SKM-1 treated with dmso at 0.1 percent for 144 hours (cell line): ENCODE data around the gene GPR15LG.
A peak's percentile ranks its signal among the peaks of the same experiment; 100 is the strongest.

Experiments
- DNase-seq: peaks from one replicate; lab custom pipeline; 2025; ENCODE audit not compliant: unreplicated experiment; lab: John Stamatoyannopoulos, UW

The GPR15LG gene

DNA sequence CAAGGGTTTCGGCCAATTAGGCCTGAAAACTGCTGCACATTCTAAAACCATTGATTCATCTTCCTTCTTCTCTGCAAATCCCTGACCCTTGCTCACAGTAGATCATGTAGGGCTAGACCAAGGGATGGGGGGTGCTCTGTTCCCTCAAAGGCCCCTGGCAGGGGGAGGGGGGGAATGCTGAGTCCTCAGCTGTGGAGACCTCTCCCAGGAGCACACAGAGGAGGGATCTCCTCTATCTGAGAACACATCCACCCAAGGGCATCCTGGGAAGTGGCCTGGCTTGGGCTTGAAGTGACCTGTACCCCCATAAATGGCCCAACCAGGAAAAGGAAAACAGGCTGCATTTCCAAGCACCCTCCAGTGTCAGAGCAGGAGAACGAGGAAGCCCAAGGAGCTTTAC, 19.7 kb downstream of the GPR15LG start:
- DNase-seq, result no peak

DNA sequence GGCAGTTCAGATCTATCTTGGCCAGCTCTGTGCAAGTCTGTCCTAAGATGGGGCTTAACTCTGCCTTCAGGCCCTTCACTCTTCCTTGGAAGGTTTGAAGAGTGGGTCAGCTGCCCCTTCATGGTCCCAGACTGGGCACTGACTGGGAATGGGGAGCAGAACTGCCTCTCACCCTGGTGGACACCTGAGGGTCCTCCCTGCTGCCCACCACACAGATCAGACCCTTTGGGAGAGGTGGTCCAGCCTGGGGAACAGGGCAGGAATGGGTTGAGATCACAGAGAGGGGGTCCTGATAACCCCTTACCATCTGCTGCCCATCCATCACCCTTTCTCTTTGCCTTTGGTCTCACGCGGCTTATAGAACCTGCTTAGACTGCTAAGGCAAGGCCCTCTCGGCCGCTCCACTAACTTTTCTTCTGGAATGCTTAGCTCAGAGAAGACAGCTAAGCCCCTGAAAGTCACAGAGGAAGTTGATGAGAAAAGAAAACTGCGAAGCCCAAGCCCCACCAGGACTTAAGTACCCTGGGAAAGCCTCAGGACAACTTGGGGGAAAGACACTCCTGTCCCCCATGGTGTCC, 20.3 kb downstream of the GPR15LG start:
- DNase-seq, result no peak

DNA sequence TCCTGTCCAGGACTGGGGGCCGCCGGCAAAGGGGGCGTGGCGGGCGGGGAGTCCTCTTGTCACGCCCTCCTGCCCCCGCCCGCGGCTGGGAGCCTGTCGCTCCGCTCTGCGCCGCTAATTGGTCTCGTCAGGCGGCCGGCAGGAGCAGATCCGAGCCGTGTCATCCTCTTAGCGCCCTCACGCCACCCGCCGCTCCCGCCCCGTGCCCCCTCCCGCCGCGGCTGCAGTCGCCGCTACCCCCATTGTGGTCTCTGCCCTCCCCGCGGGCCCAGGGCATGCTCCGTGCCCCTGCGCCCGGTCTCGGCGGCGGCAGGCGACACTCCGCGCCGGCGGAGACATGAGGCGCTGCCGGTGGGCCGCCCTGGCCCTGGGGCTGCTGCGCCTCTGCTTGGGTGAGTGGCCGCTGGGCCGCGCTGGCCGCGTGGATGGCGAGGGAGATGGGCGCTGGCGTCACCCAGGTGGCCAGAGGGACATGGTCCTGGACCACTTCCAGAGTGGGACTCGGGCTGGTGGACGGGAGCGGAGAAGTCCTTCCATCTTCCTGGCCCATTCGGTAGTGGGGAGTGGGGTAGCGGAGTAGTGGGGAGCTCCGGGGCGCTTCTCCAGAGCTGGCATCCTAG, 20.9 kb downstream of the GPR15LG start, which contains the start of gene CDHR1:
Gene CDHR1, plus strand, starts transcription at position 114 of the 620 bp plus-strand sequence. Its CDS starts 224 bp downstream, at position 338.
- DNase-seq, result no peak

DNA sequence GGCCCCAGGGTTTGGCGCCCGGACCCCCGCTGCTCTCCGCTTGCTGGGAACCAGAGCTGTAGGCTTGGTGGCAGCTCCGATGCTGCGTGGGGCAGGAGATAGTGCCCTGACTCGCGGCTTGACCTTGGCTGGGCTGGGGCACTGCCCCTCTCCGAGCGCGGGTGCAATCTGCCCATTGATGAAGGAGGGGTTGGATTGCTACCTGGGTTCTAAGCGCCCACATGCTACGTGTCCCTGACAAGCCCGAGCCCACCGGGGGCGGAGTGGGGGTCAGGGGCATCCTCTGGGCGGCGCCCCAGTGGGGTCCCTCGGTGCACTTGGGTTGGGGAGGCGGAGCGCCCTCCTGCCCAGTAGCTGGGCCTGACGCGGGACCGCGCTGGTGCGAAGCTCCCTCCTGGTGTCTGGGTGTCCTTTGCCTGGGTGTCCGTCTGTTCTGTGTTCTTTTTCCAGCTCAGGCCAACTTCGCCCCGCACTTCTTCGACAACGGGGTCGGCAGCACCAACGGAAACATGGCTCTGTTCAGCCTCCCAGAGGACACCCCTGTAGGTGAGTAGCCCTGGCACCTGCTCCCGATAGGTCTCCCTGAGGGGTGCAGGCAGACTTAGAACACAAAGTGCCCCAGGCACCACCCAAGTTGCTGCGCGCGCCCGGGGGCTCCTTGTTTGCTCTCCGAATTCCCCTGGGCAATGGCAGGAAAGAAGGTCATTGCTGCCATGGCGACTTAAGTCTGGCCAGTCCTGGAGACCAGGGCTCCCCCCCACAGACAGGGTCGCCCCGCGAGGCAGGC, 21.6 kb downstream of the GPR15LG start:
- DNase-seq, result no peak

DNA sequence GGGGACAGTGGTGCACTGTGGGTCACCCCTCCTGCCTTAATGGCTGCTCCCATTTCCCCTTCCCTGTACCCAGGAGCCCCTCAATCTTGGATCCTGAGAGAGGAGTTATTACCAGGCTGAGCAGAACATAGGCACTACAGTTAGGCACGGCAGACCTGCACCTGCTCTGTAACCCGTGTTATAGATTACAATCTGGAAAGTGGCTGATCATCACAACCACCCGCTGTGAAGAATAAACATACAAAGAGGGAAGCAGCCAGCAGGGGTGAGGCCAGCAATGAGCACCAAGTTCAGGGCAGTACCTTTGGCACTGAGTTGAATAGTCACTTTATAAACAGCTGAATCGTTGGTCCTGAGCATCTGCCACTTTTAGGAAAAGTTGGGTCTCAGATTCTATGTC, 22.5 kb downstream of the GPR15LG start:
- no peak for DNase-seq

DNA sequence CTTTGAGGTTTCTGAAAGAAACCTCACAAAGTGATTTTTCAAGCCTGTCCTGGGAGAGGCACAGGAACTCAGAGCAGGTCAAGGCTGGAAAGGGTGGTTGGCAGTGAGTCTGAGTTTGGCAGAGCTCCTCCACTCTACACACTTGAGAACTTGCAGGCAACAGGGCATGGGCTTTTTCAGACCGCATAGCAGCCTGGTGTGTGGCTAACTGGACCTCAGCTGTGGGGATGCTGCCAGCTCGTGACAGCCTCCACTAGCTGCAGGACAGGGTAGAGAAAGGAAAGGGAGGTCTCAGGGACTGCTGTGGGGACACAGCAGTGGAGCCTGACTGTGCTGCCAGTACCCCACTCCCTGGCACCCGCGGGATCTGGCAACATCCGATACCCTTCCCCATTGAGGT, 23.3 kb downstream of the GPR15LG start:
- DNase-seq, result no peak

DNA sequence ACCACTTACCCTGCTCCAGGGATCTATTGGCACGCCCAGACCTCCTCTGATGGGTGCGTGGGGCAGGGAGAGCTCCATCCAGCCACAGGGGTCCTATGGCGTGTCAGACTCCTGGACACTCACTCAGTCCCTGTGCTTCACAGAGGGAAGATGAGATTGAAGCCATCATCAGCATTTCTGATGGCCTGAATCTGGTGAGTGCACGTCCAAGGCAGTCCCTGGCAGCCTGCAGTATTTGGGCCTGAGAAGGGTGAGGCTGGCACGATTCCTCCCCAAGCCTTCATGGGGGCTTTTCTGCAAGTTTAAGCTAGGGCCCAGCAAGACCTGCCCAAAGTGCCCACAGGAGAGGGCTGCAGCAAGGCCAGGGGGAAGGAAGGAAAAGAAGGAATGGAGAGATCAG, 24.0 kb downstream of the GPR15LG start:
- no peak for DNase-seq

DNA sequence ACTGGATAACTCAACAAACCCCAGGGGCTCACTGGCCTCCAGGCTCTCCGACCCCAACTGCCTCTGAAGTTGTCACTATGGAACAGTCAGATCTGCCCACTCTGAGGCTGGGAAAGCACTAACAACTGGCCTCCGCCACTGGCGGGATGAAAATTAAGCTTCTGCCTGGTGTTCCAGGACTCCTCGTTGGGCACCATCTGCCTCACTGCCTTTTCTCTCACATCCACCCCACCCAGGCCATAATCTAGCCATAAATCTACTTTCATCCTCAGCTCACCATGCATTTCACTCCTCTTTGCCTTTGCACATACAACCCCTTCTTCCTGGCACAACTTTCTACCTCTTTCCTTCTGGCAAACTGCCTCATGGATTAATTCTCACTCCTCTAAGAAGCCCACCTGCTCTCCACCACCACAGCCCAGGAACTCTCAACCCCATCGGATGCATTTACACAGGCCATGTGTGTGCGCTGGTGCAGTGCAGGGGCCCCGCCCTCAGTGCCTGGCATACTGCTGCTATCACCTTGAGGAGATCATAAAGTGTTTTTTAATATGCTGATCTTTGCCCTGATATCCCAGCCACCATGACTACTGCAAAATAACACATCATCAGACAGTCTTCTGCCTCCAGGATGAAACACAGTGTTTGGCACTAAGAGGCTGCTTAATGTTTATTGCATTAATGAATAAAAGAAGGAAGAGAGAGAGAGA, 24.8 kb downstream of the GPR15LG start:
- DNase-seq, result no peak

DNA sequence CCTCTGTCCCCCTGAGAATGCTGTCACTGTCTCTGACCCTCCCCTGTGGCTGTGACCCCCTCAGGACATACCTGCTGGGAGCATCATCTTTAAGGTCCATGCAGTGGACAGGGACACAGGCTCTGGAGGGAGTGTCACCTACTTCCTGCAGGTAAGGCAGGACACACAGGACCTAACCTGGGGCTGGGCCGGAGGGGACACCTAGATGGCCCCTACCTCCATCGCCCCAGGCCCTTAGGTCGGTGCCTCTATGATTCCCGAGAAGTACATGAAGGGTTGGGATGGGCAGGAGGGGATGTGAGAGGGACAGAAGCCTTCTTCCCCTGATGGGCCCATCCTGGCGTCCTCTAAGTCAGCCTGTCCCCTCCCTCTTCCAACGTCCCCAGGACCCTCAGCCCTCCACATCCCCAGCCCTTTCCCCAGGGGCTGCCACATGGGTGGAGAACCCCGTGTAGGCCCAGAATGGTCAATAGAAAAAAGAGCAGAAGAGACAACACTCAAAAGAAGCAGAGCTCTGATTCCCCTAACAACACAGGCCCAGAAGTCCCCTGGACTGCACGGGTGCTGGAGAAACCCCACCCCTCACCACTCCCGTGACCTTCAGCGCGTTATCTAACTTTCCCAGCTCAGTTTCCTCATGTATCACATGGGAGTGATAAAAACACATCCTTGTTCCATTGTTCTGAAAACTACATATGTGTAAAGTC, 27.1 kb downstream of the GPR15LG start:
- no peak for DNase-seq

DNA sequence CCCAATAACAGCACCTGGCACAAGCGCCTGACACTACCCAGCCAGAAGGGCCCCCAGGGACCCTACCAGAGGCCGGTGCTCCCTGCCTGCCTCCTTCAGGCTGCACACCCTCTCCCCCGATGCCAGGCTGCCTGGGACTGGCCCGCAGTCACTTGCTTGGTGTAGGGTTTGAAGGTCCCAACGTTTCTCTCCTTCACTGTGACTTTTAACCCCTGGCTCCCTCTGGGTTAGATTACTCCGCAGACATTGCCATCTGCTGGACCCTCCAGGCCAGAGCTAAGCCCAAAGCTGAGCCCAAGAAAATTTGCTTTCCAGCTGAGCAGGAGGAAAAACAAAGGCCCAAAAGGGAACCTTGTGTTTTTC, 27.6 kb downstream of the GPR15LG start:
- DNase-seq, result no peak

DNA sequence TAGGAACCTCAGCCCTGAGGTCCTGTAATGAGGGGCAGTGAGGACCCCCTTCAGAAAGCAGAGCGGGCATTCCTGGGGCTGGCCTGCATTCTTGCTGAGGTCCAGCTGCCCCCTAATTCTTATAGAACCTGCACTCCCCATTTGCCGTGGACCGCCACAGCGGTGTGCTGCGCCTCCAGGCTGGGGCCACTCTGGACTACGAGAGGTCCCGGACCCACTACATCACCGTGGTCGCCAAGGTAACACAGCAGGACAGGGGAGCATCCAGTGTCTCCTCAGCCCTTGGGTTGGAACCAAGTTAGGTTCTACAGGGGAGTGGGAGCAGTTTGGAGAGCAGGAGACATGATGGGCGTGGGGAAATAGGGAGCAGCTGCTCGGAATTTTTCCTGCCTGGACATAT, 28.1 kb downstream of the GPR15LG start:
- no peak for DNase-seq

DNA sequence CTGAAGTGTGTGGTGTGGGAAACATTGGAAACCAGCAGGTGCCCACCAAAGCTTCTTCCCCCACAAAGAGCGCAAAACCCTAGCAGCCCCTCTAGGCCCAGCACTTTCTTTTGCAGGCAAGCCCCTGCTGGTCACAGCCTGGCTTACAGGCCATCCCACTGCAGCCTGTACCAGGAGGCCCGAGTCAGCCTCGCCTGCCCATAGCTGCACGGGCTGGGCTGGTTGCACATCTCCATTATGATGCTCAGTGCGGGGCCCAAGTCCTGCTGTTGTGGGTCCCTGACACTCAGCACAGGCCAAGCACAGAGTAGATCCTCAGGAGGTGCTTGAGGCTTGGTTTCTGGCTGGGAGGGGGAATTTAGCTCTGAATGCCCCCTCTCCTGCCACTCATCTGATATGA, 28.7 kb downstream of the GPR15LG start:
- DNase-seq, result no peak

DNA sequence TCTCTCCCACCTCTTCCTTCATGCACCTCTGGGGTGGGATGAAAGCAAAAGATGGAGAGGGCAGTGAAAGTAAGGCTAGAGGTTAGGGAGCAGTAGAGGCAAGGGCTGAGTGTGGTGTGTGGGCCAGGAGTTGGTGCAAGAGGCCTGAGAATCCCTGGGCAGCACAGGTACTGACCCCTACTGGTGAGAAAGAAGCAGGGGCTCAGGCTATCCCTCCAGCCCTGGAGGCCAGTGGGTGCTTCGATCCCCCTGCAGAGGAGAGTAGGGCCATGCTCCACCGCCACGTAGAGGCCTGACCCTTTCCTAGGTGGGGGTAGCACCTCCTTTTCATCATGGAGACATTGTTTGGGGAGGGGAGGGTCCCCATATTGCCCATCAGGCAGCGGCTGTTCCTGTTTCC, 30.5 kb downstream of the GPR15LG start:
- peak; percentile 8 for DNase-seq

DNA sequence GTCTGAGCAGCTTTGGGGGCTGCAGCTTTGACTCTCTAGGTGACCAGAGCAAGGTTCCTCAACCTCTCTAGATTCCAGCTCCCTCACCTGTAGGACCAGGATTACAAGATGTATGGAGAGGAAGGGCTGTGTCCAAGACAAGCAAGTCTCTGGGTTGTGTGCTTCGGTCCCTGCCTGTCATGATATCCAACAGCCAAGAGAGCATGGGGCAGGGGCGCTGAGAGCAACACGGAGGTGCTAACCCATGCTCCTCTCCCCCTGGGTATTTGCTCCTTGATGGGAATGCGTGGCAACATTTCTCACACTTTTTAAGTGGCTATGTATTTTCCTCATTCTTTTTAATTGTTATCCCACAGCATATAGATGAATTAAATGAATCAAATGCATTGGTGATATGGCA, 31.0 kb downstream of the GPR15LG start:
- no peak for DNase-seq

DNA sequence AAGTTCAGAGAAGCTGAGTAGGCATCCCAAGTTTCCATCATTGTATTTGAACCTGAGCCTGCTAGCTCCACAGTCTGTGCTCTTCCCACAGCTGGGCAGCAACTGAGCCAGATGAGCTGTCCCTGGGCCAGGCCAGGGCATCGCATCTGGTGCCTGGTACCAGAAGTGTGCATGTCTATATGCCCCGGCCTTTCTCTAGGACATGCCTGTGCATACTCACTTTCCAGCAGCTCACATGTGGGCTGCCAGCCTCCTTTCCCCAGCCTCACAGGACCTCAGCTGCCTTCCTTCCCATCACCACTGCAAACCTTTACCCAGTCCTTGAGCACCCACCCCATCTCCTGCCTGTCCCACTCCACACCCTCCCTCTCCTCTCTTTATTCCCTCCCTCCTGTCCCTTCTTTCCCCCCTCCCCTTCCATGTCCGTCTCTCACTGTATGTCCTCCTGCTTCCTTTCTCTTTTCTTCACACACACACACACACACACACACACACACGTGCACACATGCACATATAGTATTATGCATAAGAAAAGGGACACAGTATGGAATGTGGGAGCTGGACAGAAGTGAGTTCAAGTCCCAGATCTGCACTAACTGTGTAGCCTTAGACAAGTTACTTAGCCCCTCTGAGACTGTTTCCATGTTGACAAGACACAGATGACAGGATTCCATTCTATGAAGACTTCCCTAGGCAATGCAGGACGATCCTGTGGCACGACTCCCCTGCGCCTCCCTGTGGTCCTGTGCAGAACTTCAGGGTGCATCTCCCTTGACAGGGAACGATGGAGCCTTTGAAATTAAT, 31.6 kb downstream of the GPR15LG start:
- DNase-seq, result peak; percentile 43

DNA sequence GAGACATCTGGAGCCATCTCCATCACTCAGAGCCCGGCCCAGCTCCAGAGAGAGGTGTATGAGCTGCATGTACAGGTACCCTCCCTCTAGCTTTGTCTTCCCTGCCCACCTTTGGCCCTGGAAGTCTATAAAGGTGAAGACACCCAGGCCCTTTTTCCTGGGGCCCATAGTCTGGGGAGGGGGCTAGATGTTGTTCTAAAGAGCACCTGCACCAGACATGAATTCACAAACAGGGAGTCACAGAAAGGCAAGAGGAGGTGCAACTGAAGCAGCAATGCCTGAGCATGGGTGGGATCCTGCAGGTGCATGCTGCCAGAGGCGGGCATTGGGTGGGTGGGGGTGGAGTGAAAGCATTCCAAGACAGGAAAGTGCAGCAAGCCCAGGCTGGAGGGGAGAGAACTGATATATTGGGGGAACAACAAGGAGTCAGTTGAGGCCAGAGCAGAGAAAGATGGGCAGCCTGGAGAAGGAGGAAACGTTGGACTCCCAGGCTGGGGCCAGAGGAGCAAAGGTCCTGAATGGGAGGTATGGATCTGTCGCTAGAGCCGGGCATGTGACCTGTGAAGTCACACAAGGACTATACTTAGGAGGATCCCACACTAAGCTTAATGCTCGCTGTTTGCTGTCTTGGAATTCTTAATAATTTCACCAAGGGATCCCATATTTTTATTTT, 32.4 kb downstream of the GPR15LG start:
- no peak for DNase-seq

DNA sequence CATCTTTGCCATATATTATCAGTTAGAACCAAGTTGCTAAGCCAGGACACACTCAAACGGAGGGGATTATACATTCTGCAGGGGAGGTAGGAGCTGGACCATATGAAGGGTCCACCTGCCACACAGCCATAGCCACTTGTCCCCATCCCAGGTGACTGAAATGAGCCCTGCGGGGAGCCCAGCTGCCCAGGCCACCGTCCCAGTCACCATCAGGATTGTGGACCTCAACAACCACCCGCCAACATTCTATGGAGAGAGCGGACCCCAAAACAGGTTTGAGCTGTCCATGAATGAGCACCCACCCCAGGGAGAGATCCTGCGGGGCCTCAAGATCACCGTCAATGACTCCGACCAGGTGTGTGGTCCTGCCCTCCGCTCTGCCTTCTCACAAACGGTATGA, 34.4 kb downstream of the GPR15LG start:
- no peak for DNase-seq

DNA sequence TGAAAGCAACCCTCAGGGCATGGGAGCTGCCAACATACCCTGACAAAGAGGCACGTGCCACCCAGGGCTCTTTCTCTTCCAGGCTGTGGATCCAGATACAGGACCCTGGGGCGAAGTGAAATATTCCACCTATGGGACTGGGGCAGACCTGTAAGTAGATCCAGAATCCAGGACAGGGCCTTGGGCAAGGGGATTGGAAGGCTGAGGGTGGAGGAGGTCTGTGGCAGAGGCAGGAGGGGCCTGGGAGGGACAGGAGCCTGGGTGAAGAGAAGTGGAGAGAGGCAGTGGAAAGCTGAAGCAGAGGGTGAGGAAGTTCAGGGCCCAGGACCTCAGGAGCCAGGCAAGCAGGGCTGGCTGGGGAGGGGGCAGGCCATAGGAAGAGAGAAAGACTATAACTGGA, 38.0 kb downstream of the GPR15LG start:
- no peak for DNase-seq

DNA sequence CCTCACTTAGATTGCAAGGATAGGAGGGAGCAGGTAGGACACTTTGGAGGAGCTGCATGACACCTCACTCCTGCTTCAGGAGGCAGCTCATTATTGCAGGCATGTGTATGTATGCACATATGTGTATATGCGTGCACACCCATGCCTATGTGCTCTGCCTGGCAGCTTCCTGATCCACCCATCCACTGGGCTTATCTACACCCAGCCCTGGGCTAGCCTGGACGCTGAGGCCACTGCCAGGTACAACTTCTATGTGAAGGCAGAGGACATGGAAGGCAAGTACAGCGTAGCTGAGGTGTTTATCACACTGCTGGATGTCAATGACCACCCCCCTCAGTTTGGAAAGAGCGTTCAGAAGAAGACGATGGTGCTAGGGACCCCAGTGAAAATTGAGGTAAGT, 38.4 kb downstream of the GPR15LG start:
- no peak for DNase-seq

DNA sequence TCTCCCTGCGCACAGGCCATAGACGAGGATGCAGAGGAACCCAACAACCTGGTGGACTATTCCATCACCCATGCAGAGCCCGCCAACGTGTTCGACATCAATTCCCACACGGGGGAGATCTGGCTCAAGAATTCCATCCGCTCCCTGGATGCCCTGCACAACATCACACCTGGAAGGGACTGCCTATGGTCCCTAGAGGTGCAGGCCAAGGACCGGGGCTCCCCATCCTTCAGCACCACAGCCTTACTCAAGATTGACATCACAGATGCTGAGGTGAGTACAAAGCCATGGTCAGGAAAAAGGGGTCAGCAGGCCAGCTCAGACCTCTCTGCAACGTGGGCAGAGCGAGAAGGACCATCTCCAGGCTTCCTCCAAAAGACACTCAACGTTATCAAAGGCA, 39.5 kb downstream of the GPR15LG start:
- no peak for DNase-seq
